H1 (cell line): Measurements from ENCODE around the gene KCNK15. TPM values are rescaled to one million over a fixed set of nuclear protein-coding genes. Genes with fewer than 3 reads are reported as not detected.

Experiments
- CTCF ChIA-PET: fragments of 300-600 bp; sonication (Branson Sonifier 250); formaldehyde crosslinking; loops from one replicate; lab custom pipeline; 2021; ENCODE audit not compliant: partially characterized antibody; lab: Charles Lee
- POLR2A ChIA-PET: fragments of 300-600 bp; sonication (Branson Sonifier 250); formaldehyde crosslinking; loops from one replicate; lab custom pipeline; 2021; ENCODE audit warnings: inconsistent platforms; ENCODE audit not compliant: partially characterized antibody; lab: Charles Lee
- DNase-seq, 2 experiments: peaks; one replicate each; pipeline versions ENCODE4 v3.0.0 to v3.0.0-alpha.2; 2010 to 2022; ENCODE audit warnings: low spot score in 2 of 2, low read depth in 1 of 2, mixed read lengths in 1 of 2
- FAIRE-seq: peaks from 2 replicates; lab custom pipeline; 2011; peaks lifted over from hg19 to GRCh38; lab: Jason Lieb, UNC
- H2AFZ ChIP-seq: 2 replicates; pipeline ENCODE4 v1.8.1; 2012; ENCODE audit warnings: low read length, inconsistent platforms
- H2AK5ac ChIP-seq: 2 replicates; pipeline ENCODE4 v1.6.1; 2013; ENCODE audit warnings: low read depth, low read length
- H2BK120ac ChIP-seq: replicated peaks from 2 replicates; pipeline ENCODE3; 2013; ENCODE audit warnings: low read depth, low read length, inconsistent platforms
- H2BK12ac ChIP-seq: 2 replicates; pipeline ENCODE4 v1.6.1; 2013; ENCODE audit warnings: low read depth, low read length
- H2BK15ac ChIP-seq: 2 replicates; pipeline ENCODE4 v1.6.1; 2013; ENCODE audit warnings: low read length
- H2BK20ac ChIP-seq: 2 replicates; pipeline ENCODE4 v1.6.1; 2013; ENCODE audit warnings: low read length
- H2BK5ac ChIP-seq: 2 replicates; pipeline ENCODE4 v1.6.1; 2013; ENCODE audit warnings: low read depth, low read length
- H3K14ac ChIP-seq: 2 replicates; pipeline ENCODE4 v1.6.1; 2013; ENCODE audit warnings: inconsistent platforms; ENCODE audit not compliant: insufficient read length
- H3K18ac ChIP-seq: 2 replicates; pipeline ENCODE4 v1.6.1; 2013; ENCODE audit warnings: low read length; ENCODE audit errors: extremely low read depth
- H3K23ac ChIP-seq: 2 replicates; pipeline ENCODE4 v1.6.1; 2013; ENCODE audit warnings: inconsistent platforms; ENCODE audit not compliant: insufficient read length
- H3K23me2 ChIP-seq: 2 replicates; pipeline ENCODE4 v1.6.1; 2013; ENCODE audit warnings: low read depth, low read length
- H3K27ac ChIP-seq: 2 replicates; pipeline ENCODE4 v1.6.1; 2011; ENCODE audit warnings: low read depth, low read length, inconsistent platforms
- H3K27me3 ChIP-seq, 4 experiments: replicated peaks in 1 of 4; 1 replicate in 1 of 4; 2 replicates in 3 of 4; pipeline versions ENCODE4 v1.6.1 to v1.8.1; 2011 to 2013; ENCODE audit warnings: low read length in 3 of 4, mild to moderate bottlenecking in 3 of 4, inconsistent platforms in 2 of 4, mixed read lengths in 2 of 4, moderate library complexity in 1 of 4; ENCODE audit not compliant: control insufficient read depth in 3 of 4, insufficient read depth in 3 of 4; ENCODE audit errors: extremely low read depth in 1 of 4
- H3K36me3 ChIP-seq, 4 experiments: 2 replicates each; pipeline versions ENCODE4 v1.6.1 to v1.8.1; 2011 to 2013; ENCODE audit warnings: mild to moderate bottlenecking in 4 of 4, low read length in 3 of 4, moderate library complexity in 2 of 4, control low read depth in 1 of 4, inconsistent platforms in 1 of 4; ENCODE audit not compliant: insufficient read depth in 4 of 4, control insufficient read depth in 2 of 4
- H3K4ac ChIP-seq: replicated peaks from 2 replicates; pipeline ENCODE3; 2013; ENCODE audit warnings: low read length, low read depth, mixed read lengths, inconsistent platforms; ENCODE audit not compliant: insufficient read length
- H3K4me1 ChIP-seq, 4 experiments: replicated peaks in 1 of 4; 1 replicate in 1 of 4; 2 replicates in 3 of 4; pipeline versions ENCODE4 v1.6.1 to v1.8.1; 2011 to 2013; ENCODE audit warnings: low read length in 3 of 4, inconsistent platforms in 2 of 4, mixed read lengths in 1 of 4; ENCODE audit not compliant: insufficient read depth in 4 of 4, control insufficient read depth in 3 of 4
- H3K4me2 ChIP-seq, 2 experiments: 2 replicates each; pipeline versions ENCODE4 v1.6.1 to v1.8.1; 2011 to 2013; ENCODE audit warnings: low read depth in 2 of 2, low read length in 2 of 2, control low read depth in 1 of 2, inconsistent platforms in 1 of 2, mild to moderate bottlenecking in 1 of 2; ENCODE audit not compliant: insufficient read depth in 1 of 2
- H3K4me3 ChIP-seq, 4 experiments: fragments of 200-600, 300-600 bp in 1 of 4; sonication (generic), shearing (Covaris generic), sonication (Bioruptor Twin) in 1 of 4; 2 replicates each; pipeline versions ENCODE4 v1.5.1 to v1.8.1; 2011 to 2016; ENCODE audit warnings: low read length in 4 of 4, low read depth in 3 of 4, control low read depth in 2 of 4, inconsistent platforms in 2 of 4, mild to moderate bottlenecking in 2 of 4, mixed read lengths in 1 of 4, moderate library complexity in 1 of 4; ENCODE audit not compliant: insufficient read depth in 2 of 4; ENCODE audit errors: extremely low read depth in 1 of 4
- H3K56ac ChIP-seq: replicated peaks from 2 replicates; pipeline ENCODE3; 2013; ENCODE audit warnings: low read depth, mild to moderate bottlenecking, mixed read lengths, low read length, inconsistent platforms; ENCODE audit not compliant: insufficient read length
- H3K79me1 ChIP-seq: 2 replicates; pipeline ENCODE4 v1.6.1; 2013; ENCODE audit warnings: low read depth, low read length, control low read depth
- H3K79me2 ChIP-seq, 2 experiments: 2 replicates each; pipeline versions ENCODE4 v1.6.1 to v1.8.1; 2012 to 2013; ENCODE audit warnings: low read length in 2 of 2, mild to moderate bottlenecking in 2 of 2, inconsistent platforms in 1 of 2; ENCODE audit not compliant: insufficient read depth in 2 of 2, control insufficient read depth in 1 of 2
- H3K9ac ChIP-seq, 4 experiments: replicated peaks in 1 of 4; 1 replicate in 1 of 4; 2 replicates in 3 of 4; pipeline versions ENCODE4 v1.6.1 to v1.8.1; 2011 to 2013; ENCODE audit warnings: low read depth in 3 of 4, low read length in 3 of 4, control low read depth in 2 of 4, mild to moderate bottlenecking in 2 of 4, moderate library complexity in 2 of 4, inconsistent platforms in 1 of 4; ENCODE audit errors: extremely low read depth in 1 of 4
- H3K9me3 ChIP-seq, 2 experiments: 2 replicates each; pipeline versions ENCODE4 v1.6.1 to v1.8.1; 2012 to 2013; ENCODE audit warnings: mild to moderate bottlenecking in 2 of 2, moderate library complexity in 2 of 2, control low read depth in 1 of 2, inconsistent platforms in 1 of 2, low read depth in 1 of 2, low read length in 1 of 2, mixed read lengths in 1 of 2; ENCODE audit not compliant: insufficient read depth in 2 of 2
- H4K20me1 ChIP-seq, 2 experiments: replicated peaks in 1 of 2; 2 replicates each; pipeline versions ENCODE3 to v1.8.1; 2011 to 2013; ENCODE audit warnings: inconsistent platforms in 2 of 2, low read length in 2 of 2, mild to moderate bottlenecking in 1 of 2; ENCODE audit not compliant: insufficient read depth in 2 of 2, control insufficient read depth in 1 of 2
- H4K5ac ChIP-seq: 2 replicates; pipeline ENCODE4 v1.6.1; 2013; ENCODE audit warnings: low read length, low read depth, mixed read lengths, inconsistent platforms; ENCODE audit not compliant: insufficient read length
- H4K8ac ChIP-seq: 2 replicates; pipeline ENCODE4 v1.8.0; 2013; ENCODE audit warnings: mild to moderate bottlenecking, moderate library complexity, low read length, inconsistent platforms; ENCODE audit not compliant: insufficient read depth; ENCODE audit errors: extremely low read depth
- H4K91ac ChIP-seq: replicated peaks from 2 replicates; pipeline ENCODE3; 2013; ENCODE audit warnings: low read length, mixed read lengths, inconsistent platforms; ENCODE audit not compliant: insufficient read length
- KDM1A ChIP-seq: fragments of 200-600, 300-600 bp; sonication (generic); IDR thresholded peaks from 2 replicates; pipeline ENCODE4 v1.7.1; 2016; ENCODE audit warnings: mild to moderate bottlenecking, low read length, borderline replicate concordance
- TAF1 ChIP-seq: IDR thresholded peaks from 2 replicates; pipeline ENCODE4 v1.6.1; 2011; ENCODE audit warnings: mild to moderate bottlenecking, low read depth, low read length
- WGBS, 2 experiments: shearing (Covaris generic) in 1 of 2; methylation state at CpG; one replicate each; pipeline versions ENCODE4 v1.1.6 to v1.1.7; 2013 to 2015; ENCODE audit warnings: low lambda C conversion rate in 2 of 2, mixed read lengths in 2 of 2, inconsistent platforms in 1 of 2, low coverage in 1 of 2, missing lambda C conversion rate in 1 of 2; ENCODE audit not compliant: insufficient replicate concordance in 2 of 2, insufficient coverage in 1 of 2, insufficient read length in 1 of 2; ENCODE audit errors: extremely low coverage in 1 of 2, missing lambda C conversion rate in 1 of 2; 5-methylcytosine and 5-hydroxymethylcytosine counted together
- polyA plus RNA-seq, 7 experiments: library from polyadenylated mRNA; depleted of rRNA in 3 of 7; stranded (reverse) in 5 of 7; unstranded in 2 of 7; fragments of >200 nt in 5 of 7; fragments of 200-250 nt in 2 of 7; gene quantifications; 1 replicate in 5 of 7; 2 replicates in 1 of 7; 4 replicates in 1 of 7; pipeline versions ENCODE4 v1.2.1 to v1.2.3, GENCODE V29; 2011 to 2013; ENCODE audit warnings: missing spikeins in 2 of 7, mixed read lengths in 2 of 7
- total RNA-seq: library from RNA; stranded (reverse); fragmentation: NEBNext Ultra II Directional; extraction: Animal tissue kit (Norgen Biotek cat#: 25700); gene quantifications from 2 replicates; pipeline ENCODE4 v1.2.1, GENCODE V29; 2021

The KCNK15 gene
- total and polyA plus RNA-seq, 2 of the 8 experiments (the other 6 are each of a cell fraction or from before 2014, with no cell fraction given), result 0.24 to 0.33 TPM

GRCh38 chr20:44714701-44715498 lies 30.8 kb upstream of the KCNK15 start, which contains the start of gene CCN5:
CCN5 (plus strand) TSS chr20:44715369; CDS start chr20:44715391, 22 bp downstream.
- H4K5ac ChIP-seq, result no peak within 1 kb of the TSS
- H2BK20ac ChIP-seq, result no peak within 1 kb of the TSS
- POLR2A ChIA-PET, result interaction anchor here (1.0 to 1.7 kb wide), 2 partner anchors 12 to 14 kb away, joined by 3 to 6 read pairs; no protein-coding TSS in a partner anchor
- 85% methylated on average over 26 of the region's 28 CpGs; no CpG with 5 or more reads in 1 of the 2 experiments for WGBS, 2 experiments
- H3K9ac ChIP-seq, result no peak within 1 kb of the TSS
- TF ChIP-seq KDM1A (0 out of 2 replicates have a peak, but pooled peaks have one; percentile 28), TAF1 (no peak)
- TF ChIP-seq, all 59 proteins: peak for 1
- no peak within 1 kb of the TSS for H3K27ac ChIP-seq
- no peak for DNase-seq
- H3K23ac ChIP-seq, result no peak within 1 kb of the TSS
- H3K4me3 ChIP-seq, result no peak within 1 kb of the TSS
- CTCF ChIA-PET, result interaction anchor here (0.5 to 20.4 kb wide), 5 partner anchors 11 to 449 kb away, joined by 3 to 180 read pairs (median 67); no protein-coding TSS in a partner anchor
- no peak for FAIRE-seq
- no peaks in the 10 kb centered on the region for H3K23me2 ChIP-seq
- peak within 1 kb of the TSS; percentile 5; the same call in 1 of the 2 replicates for H3K18ac ChIP-seq
- no peak within 1 kb of the TSS for H3K4me2 ChIP-seq
- no peaks in the 10 kb centered on the region for H3K27me3 ChIP-seq
- H3K4ac ChIP-seq, result no peak within 1 kb of the TSS
- H4K91ac ChIP-seq, result peak within 1 kb of the TSS; percentile 78
- no peak within 1 kb of the TSS for H2BK15ac ChIP-seq
- H3K14ac ChIP-seq, result no peak within 1 kb of the TSS
- no peaks in the 10 kb centered on the region for H3K79me2 ChIP-seq
- H3K79me1 ChIP-seq, result no peaks in the 10 kb centered on the region
- H4K20me1 ChIP-seq, result no peaks in the 10 kb centered on the region
- peak within 1 kb of the TSS; percentile 40; the same call in 1 of the 2 replicates for H4K8ac ChIP-seq
- no peak within 1 kb of the TSS for H2BK5ac ChIP-seq
- H3K56ac ChIP-seq, result no peak within 1 kb of the TSS
- peaks cover 0 to 3% (median 0%) of the 10 kb centered on the region in 4 experiments; a peak in 1 of 7 replicates for H3K4me1 ChIP-seq
- no peak within 1 kb of the TSS for H2AFZ ChIP-seq
- no peak within 1 kb of the TSS for H2AK5ac ChIP-seq
- H3K36me3 ChIP-seq, result no peaks in the 10 kb centered on the region
- 0 out of 2 replicates have a peak within 1 kb of the TSS, but pooled peaks have one; percentile 30 for H2BK12ac ChIP-seq
- H3K9me3 ChIP-seq, result no peaks in the 10 kb centered on the region
- peak within 1 kb of the TSS; percentile 6 for H2BK120ac ChIP-seq
